Activated T-cell treated with anti-CD3 and anti-CD28 coated beads, Interleukin-2, amount 50 U/mL, for 72 hours (primary cell): ENCODE data around the gene NRG3. TPM values are rescaled to one million over a fixed set of nuclear protein-coding genes. Genes with fewer than 3 reads are reported as not detected.

Experiments used
- ATAC-seq, 2 donors: fragments of 150-1000 bp; cut with Tn5 transposase; replicated peaks in 1 of 2; 2 replicates each; pipeline ENCODE4 v1.10.0; 2021; ENCODE audit warnings: moderate library complexity in 2 of 2, mild to moderate bottlenecking in 1 of 2
- DNase-seq, 2 donors: peaks; one replicate each; pipeline ENCODE4 v3.0.0; 2021 to 2022; ENCODE audit warnings: mixed read lengths in 1 of 2
- H3K27ac Mint-ChIP-seq: one replicate; pipeline ENCODE4 v1.8.0; 2022; ENCODE audit warnings: mild to moderate bottlenecking, moderate library complexity, mixed read lengths
- H3K27me3 Mint-ChIP-seq: one replicate; pipeline ENCODE4 v1.8.0; 2022; ENCODE audit warnings: low read depth, mixed read lengths
- H3K36me3 Mint-ChIP-seq, 2 donors: one replicate each; pipeline ENCODE4 v1.8.0; 2022; ENCODE audit warnings: mixed read lengths in 2 of 2, mild to moderate bottlenecking in 1 of 2; ENCODE audit not compliant: insufficient read depth in 2 of 2
- H3K4me1 Mint-ChIP-seq: one replicate; pipeline ENCODE4 v1.8.0; 2022; ENCODE audit warnings: low read depth, mixed read lengths
- H3K4me3 Mint-ChIP-seq, 2 donors: one replicate each; pipeline ENCODE4 v1.8.0; 2022; ENCODE audit warnings: mild to moderate bottlenecking in 2 of 2, mixed read lengths in 2 of 2, moderate library complexity in 2 of 2
- H3K9me3 Mint-ChIP-seq, 2 donors: one replicate each; pipeline ENCODE4 v1.8.0; 2022; ENCODE audit warnings: mixed read lengths in 2 of 2
- total RNA-seq, 2 donors: library from RNA; stranded (reverse); gene quantifications; one replicate each; pipeline ENCODE4 v1.2.3, GENCODE V29; 2022

Gene NRG3
- total RNA-seq, 2 donors from 2014 or later = not detected

- ATAC-seq = no peak
- Mint-ChIP-seq H3K27me3 (no peaks in the 10 kb centered on the region), H3K4me3 (no peak overlapping the region), H3K36me3 (no peaks in the 10 kb centered on the region), H3K9me3 (peaks cover 4 to 8% of the 10 kb centered on the region in 2 donors), H3K4me1 (no peaks in the 10 kb centered on the region), H3K27ac (no peak overlapping the region)
- no peak for DNase-seq
These were observed 287.7 kb downstream of the NRG3 start for GRCh38 chr10:82162549-82163195.

GRCh38 chr10:82171899-82172298 lies 296.9 kb downstream of the NRG3 start:
- no peak for ATAC-seq
- Mint-ChIP-seq H3K4me3 (no peak overlapping the region), H3K4me1 (no peaks in the 10 kb centered on the region), H3K36me3 (no peaks in the 10 kb centered on the region), H3K27me3 (no peaks in the 10 kb centered on the region), H3K27ac (no peak overlapping the region), H3K9me3 (peaks cover 8 to 12% of the 10 kb centered on the region in 2 donors)
- no peak for DNase-seq

GRCh38 chr10:82176587-82176986 lies 301.6 kb downstream of the NRG3 start:
- H3K4me3 Mint-ChIP-seq = no peak overlapping the region
- H3K36me3 Mint-ChIP-seq = no peaks in the 10 kb centered on the region
- DNase-seq = no peak
- no peak for ATAC-seq
- H3K27ac Mint-ChIP-seq = no peak overlapping the region
- no peaks in the 10 kb centered on the region for H3K27me3 Mint-ChIP-seq
- H3K4me1 Mint-ChIP-seq = no peaks in the 10 kb centered on the region
- H3K9me3 Mint-ChIP-seq = peaks cover 6 to 13% of the 10 kb centered on the region in 2 donors

- Mint-ChIP-seq H3K27me3 (no peaks in the 10 kb centered on the region), H3K4me1 (no peaks in the 10 kb centered on the region), H3K36me3 (peaks cover 0 to 1% of the 10 kb centered on the region in 2 donors), H3K4me3 (no peak overlapping the region), H3K9me3 (peaks cover 0 to 2% of the 10 kb centered on the region in 2 donors), H3K27ac (no peak overlapping the region)
- DNase-seq (no peak), ATAC-seq (no peak)
These were observed 315.7 kb downstream of the NRG3 start for GRCh38 chr10:82190432-82191260.

- H3K27ac Mint-ChIP-seq = no peak overlapping the region
- no peaks in the 10 kb centered on the region for H3K27me3 Mint-ChIP-seq
- ATAC-seq (no peak), DNase-seq (no peak)
- H3K4me1 Mint-ChIP-seq = no peaks in the 10 kb centered on the region
- peaks cover 0 to 2% of the 10 kb centered on the region in 2 donors for H3K9me3 Mint-ChIP-seq
- no peak overlapping the region for H3K4me3 Mint-ChIP-seq
- H3K36me3 Mint-ChIP-seq = peaks cover 0 to 1% of the 10 kb centered on the region in 2 donors
These were observed 316.7 kb downstream of the NRG3 start for GRCh38 chr10:82191653-82192052.

- no peak for ATAC-seq
- no peaks in the 10 kb centered on the region for H3K4me1 Mint-ChIP-seq
These were observed 317.7 kb downstream of the NRG3 start for GRCh38 chr10:82192665-82193064.

GRCh38 chr10:82194419-82194818 lies 319.4 kb downstream of the NRG3 start:
- Mint-ChIP-seq H3K4me3 (no peak overlapping the region), H3K27ac (no peak overlapping the region), H3K9me3 (no peaks in the 10 kb centered on the region), H3K36me3 (no peaks in the 10 kb centered on the region), H3K4me1 (no peaks in the 10 kb centered on the region), H3K27me3 (no peaks in the 10 kb centered on the region)
- ATAC-seq = no peak
- DNase-seq = no peak

More at GRCh38 chr10:82192665-82193064, 317.7 kb downstream of the NRG3 start:
- Mint-ChIP-seq H3K27me3 (no peaks in the 10 kb centered on the region), H3K27ac (no peak overlapping the region), H3K36me3 (peaks cover 0 to 1% of the 10 kb centered on the region in 2 donors), H3K4me3 (no peak overlapping the region), H3K9me3 (peaks cover 0 to 2% of the 10 kb centered on the region in 2 donors)
- no peak for DNase-seq

- Mint-ChIP-seq H3K27ac (no peak overlapping the region), H3K4me3 (no peak overlapping the region), H3K4me1 (no peaks in the 10 kb centered on the region), H3K36me3 (no peaks in the 10 kb centered on the region), H3K9me3 (peaks cover 5 to 13% of the 10 kb centered on the region in 2 donors), H3K27me3 (no peaks in the 10 kb centered on the region)
- ATAC-seq (no peak), DNase-seq (no peak)
These were observed 331.8 kb downstream of the NRG3 start for GRCh38 chr10:82206831-82207230.

- no peak for ATAC-seq
- no peak for DNase-seq
- Mint-ChIP-seq H3K27ac (no peak overlapping the region), H3K4me3 (no peak overlapping the region), H3K27me3 (no peaks in the 10 kb centered on the region), H3K36me3 (no peaks in the 10 kb centered on the region), H3K9me3 (peaks cover 2 to 7% of the 10 kb centered on the region in 2 donors), H3K4me1 (no peaks in the 10 kb centered on the region)
These were observed 333.7 kb downstream of the NRG3 start for GRCh38 chr10:82208726-82209125.

- H3K27ac Mint-ChIP-seq = no peak overlapping the region
- no peaks in the 10 kb centered on the region for H3K4me1 Mint-ChIP-seq
- no peaks in the 10 kb centered on the region for H3K27me3 Mint-ChIP-seq
- H3K36me3 Mint-ChIP-seq = no peaks in the 10 kb centered on the region
- ATAC-seq (no peak), DNase-seq (no peak)
- peaks cover 5 to 7% of the 10 kb centered on the region in 2 donors for H3K9me3 Mint-ChIP-seq
- H3K4me3 Mint-ChIP-seq = no peak overlapping the region
These were observed 335.3 kb downstream of the NRG3 start for GRCh38 chr10:82210331-82210730.

- no peak overlapping the region for H3K27ac Mint-ChIP-seq
- H3K4me3 Mint-ChIP-seq = no peak overlapping the region
- no peaks in the 10 kb centered on the region for H3K27me3 Mint-ChIP-seq
- ATAC-seq = no peak
- no peak for DNase-seq
- H3K9me3 Mint-ChIP-seq = peaks cover 2 to 5% of the 10 kb centered on the region in 2 donors
- H3K4me1 Mint-ChIP-seq = no peaks in the 10 kb centered on the region
- no peaks in the 10 kb centered on the region for H3K36me3 Mint-ChIP-seq
These were observed 336.4 kb downstream of the NRG3 start for GRCh38 chr10:82211346-82211745.

- ATAC-seq (no peak), DNase-seq (no peak)
- Mint-ChIP-seq H3K4me3 (no peak overlapping the region), H3K27ac (no peak overlapping the region), H3K4me1 (no peaks in the 10 kb centered on the region), H3K36me3 (no peaks in the 10 kb centered on the region), H3K27me3 (no peaks in the 10 kb centered on the region), H3K9me3 (peaks cover 0 to 2% of the 10 kb centered on the region in 2 donors)
These were observed 337.8 kb downstream of the NRG3 start for GRCh38 chr10:82212753-82213152.

GRCh38 chr10:82213784-82214183 lies 338.8 kb downstream of the NRG3 start:
- H3K27ac Mint-ChIP-seq = no peak overlapping the region
- H3K4me1 Mint-ChIP-seq = no peaks in the 10 kb centered on the region
- H3K9me3 Mint-ChIP-seq = peaks cover 2% of the 10 kb centered on the region in 2 donors
- no peaks in the 10 kb centered on the region for H3K36me3 Mint-ChIP-seq
- H3K27me3 Mint-ChIP-seq = no peaks in the 10 kb centered on the region
- H3K4me3 Mint-ChIP-seq = no peak overlapping the region
- no peak for ATAC-seq
- DNase-seq = no peak
